Thoracic aorta (tissue), 2 donors: ENCODE data around the gene ATP5F1E. TPM values are rescaled to one million over a fixed set of nuclear protein-coding genes. Genes with fewer than 3 reads are reported as not detected.

ENCODE experiments used
- ATAC-seq: fragments of 150-250 bp; one replicate; pipeline ENCODE4 v1.8.0; 2017; ENCODE audit warnings: low read depth; ENCODE audit not compliant: insufficient number of reproducible peaks, low FRiP score
- DNase-seq: peaks from one replicate; pipeline ENCODE4 v3.0.0-alpha.2; 2020; ENCODE audit warnings: low spot score
- H3K27ac ChIP-seq, 2 donors: fragments of 200-600 bp; sonication (generic); 1 replicate in 1 of 2; 2 replicates in 1 of 2; pipeline ENCODE4 v1.5.1; 2016; ENCODE audit warnings: mild to moderate bottlenecking in 2 of 2, moderate library complexity in 2 of 2
- H3K27me3 ChIP-seq: fragments of 200-600 bp; sonication (generic); replicated peaks from 2 replicates; pipeline ENCODE4 v1.6.0; 2016; ENCODE audit warnings: mild to moderate bottlenecking; ENCODE audit not compliant: insufficient read depth
- H3K36me3 ChIP-seq: fragments of 200-600 bp; sonication (generic); one replicate; pipeline ENCODE4 v1.5.1; 2016
- H3K4me1 ChIP-seq, 2 donors: fragments of 200-600 bp; sonication (generic); 1 replicate in 1 of 2; 2 replicates in 1 of 2; pipeline versions ENCODE4 v1.5.1 to v1.6.0; 2016; ENCODE audit warnings: low read depth in 2 of 2, mild to moderate bottlenecking in 1 of 2; ENCODE audit not compliant: control insufficient read depth in 1 of 2
- H3K4me3 ChIP-seq: fragments of 200-600 bp; sonication (generic); 2 replicates; pipeline ENCODE4 v1.5.1; 2016; ENCODE audit warnings: mild to moderate bottlenecking
- H3K9me3 ChIP-seq: fragments of 200-600 bp; sonication (generic); 2 replicates; pipeline ENCODE4 v1.5.1; 2016
- CTCF ChIP-seq: fragments of 200-600 bp; sonication (generic); IDR thresholded peaks from one replicate; pipeline ENCODE4 v1.5.1; 2019; ENCODE audit warnings: antibody characterized with exemption
- total RNA-seq, 2 donors: library from RNA; depleted of rRNA; stranded (reverse); fragments of >200 nt; gene quantifications; one replicate each; pipeline versions ENCODE4 v1.1.0 to v1.2.3, GENCODE V29; 2016

ATP5F1E gene
- total RNA-seq, 2 donors from 2014 or later, result 16.8 to 21.1 TPM

- TF ChIP-seq CTCF, result no peak
- no peak overlapping the region for H3K27ac ChIP-seq
- ATAC-seq (no peak), DNase-seq (no peak)
- no peaks in the 10 kb centered on the region for H3K27me3 ChIP-seq
- no peak overlapping the region for H3K4me3 ChIP-seq
- peaks cover 34% of the 10 kb centered on the region for H3K36me3 ChIP-seq
- H3K9me3 ChIP-seq, result no peaks in the 10 kb centered on the region
- peaks cover 13 to 21% of the 10 kb centered on the region in 2 donors for H3K4me1 ChIP-seq
Measured at GRCh38 chr20:59000326-59000725, 31.8 kb downstream of the ATP5F1E start.

- ATAC-seq (no peak), DNase-seq (no peak)
- no peaks in the 10 kb centered on the region for H3K27me3 ChIP-seq
- H3K36me3 ChIP-seq, result peaks cover 39% of the 10 kb centered on the region
- H3K27ac ChIP-seq, result no peak overlapping the region
- no peak overlapping the region for H3K4me3 ChIP-seq
- no peak for TF ChIP-seq CTCF
- H3K9me3 ChIP-seq, result no peaks in the 10 kb centered on the region
- H3K4me1 ChIP-seq, result peaks cover 0 to 8% of the 10 kb centered on the region in 2 donors
Measured at GRCh38 chr20:58998656-58999055, 33.5 kb downstream of the ATP5F1E start.

- ATAC-seq (no peak), DNase-seq (no peak)
- H3K27me3 ChIP-seq, result no peaks in the 10 kb centered on the region
- peaks cover 45% of the 10 kb centered on the region for H3K36me3 ChIP-seq
- no peak for TF ChIP-seq CTCF
- H3K9me3 ChIP-seq, result no peaks in the 10 kb centered on the region
- no peak overlapping the region for H3K27ac ChIP-seq
- H3K4me1 ChIP-seq, result peaks cover 0 to 3% of the 10 kb centered on the region in 2 donors
- no peak overlapping the region for H3K4me3 ChIP-seq
Measured at GRCh38 chr20:58997141-58997770, 34.9 kb downstream of the ATP5F1E start.

- no peak for TF ChIP-seq CTCF
- peaks cover 0 to 3% of the 10 kb centered on the region in 2 donors for H3K4me1 ChIP-seq
- H3K4me3 ChIP-seq, result no peak overlapping the region
- no peak overlapping the region for H3K27ac ChIP-seq
- no peak for DNase-seq
- ATAC-seq, result no peak
- no peaks in the 10 kb centered on the region for H3K27me3 ChIP-seq
- H3K9me3 ChIP-seq, result no peaks in the 10 kb centered on the region
- peaks cover 47% of the 10 kb centered on the region for H3K36me3 ChIP-seq
Measured at GRCh38 chr20:58996226-58996611, 35.9 kb downstream of the ATP5F1E start.

- no peak for ATAC-seq
- Histone ChIP-seq H3K36me3 (peaks cover 49% of the 10 kb centered on the region), H3K4me3 (no peak overlapping the region), H3K4me1 (peaks cover 0 to 3% of the 10 kb centered on the region in 2 donors), H3K9me3 (no peaks in the 10 kb centered on the region), H3K27me3 (no peaks in the 10 kb centered on the region), H3K27ac (no peak overlapping the region)
- no peak for TF ChIP-seq CTCF
- no peak for DNase-seq
Measured at GRCh38 chr20:58995461-58996225, 36.5 kb downstream of the ATP5F1E start.
